ENCODE results near the gene NAA50. TPM values are rescaled to one million over a fixed set of nuclear protein-coding genes. Genes with fewer than 3 reads are reported as not detected.
A peak's percentile ranks its signal among the peaks of the same experiment; 100 is the strongest.

NAA50 gene
- total RNA-seq, 1 donor from 2014 or later = 138 TPM

GRCh38 chr3:113721636-113722035, 24.4 kb downstream of the NAA50 start:
- peak overlapping the region; percentile 70 for H3K27ac Mint-ChIP-seq (ENCODE audit: unreplicated experiment)
- H3K4me3 Mint-ChIP-seq = no peak overlapping the region
- H3K9me3 Mint-ChIP-seq = no peaks in the 10 kb centered on the region
- H3K36me3 Mint-ChIP-seq (ENCODE audit: low read depth) = peaks cover 18% of the 10 kb centered on the region
- H3K27me3 Mint-ChIP-seq (ENCODE audit: low read depth) = no peaks in the 10 kb centered on the region
- peaks cover 12% of the 10 kb centered on the region for H3K4me1 Mint-ChIP-seq
- TF ChIP-seq CTCF (conservative IDR thresholded peaks at IDR 0.05) = no peak
- no peak for DNase-seq (ENCODE audit: low read depth, low spot score)

GRCh38 chr3:113719758-113720157, 26.3 kb downstream of the NAA50 start:
- peaks cover 21% of the 10 kb centered on the region for H3K36me3 Mint-ChIP-seq (ENCODE audit: low read depth)
- H3K4me1 Mint-ChIP-seq = peaks cover 12% of the 10 kb centered on the region
- no peak for TF ChIP-seq CTCF (conservative IDR thresholded peaks at IDR 0.05)
- no peak overlapping the region for H3K27ac Mint-ChIP-seq (ENCODE audit: unreplicated experiment)
- H3K9me3 Mint-ChIP-seq = no peaks in the 10 kb centered on the region
- no peak overlapping the region for H3K4me3 Mint-ChIP-seq
- DNase-seq (ENCODE audit: low read depth, low spot score) = no peak
- H3K27me3 Mint-ChIP-seq (ENCODE audit: low read depth) = no peaks in the 10 kb centered on the region

GRCh38 chr3:113719294-113719693, 26.8 kb downstream of the NAA50 start:
- no peak for DNase-seq (ENCODE audit: low read depth, low spot score)
- no peak for TF ChIP-seq CTCF (conservative IDR thresholded peaks at IDR 0.05)
- Mint-ChIP-seq H3K36me3 (ENCODE audit: low read depth) (peaks cover 19% of the 10 kb centered on the region), H3K4me1 (peaks cover 12% of the 10 kb centered on the region), H3K9me3 (no peaks in the 10 kb centered on the region), H3K4me3 (no peak overlapping the region), H3K27me3 (ENCODE audit: low read depth) (no peaks in the 10 kb centered on the region), H3K27ac (ENCODE audit: unreplicated experiment) (no peak overlapping the region)

GRCh38 chr3:113717818-113718217, 28.2 kb downstream of the NAA50 start:
- Mint-ChIP-seq H3K4me1 (peaks cover 12% of the 10 kb centered on the region), H3K9me3 (no peaks in the 10 kb centered on the region), H3K36me3 (ENCODE audit: low read depth) (peaks cover 19% of the 10 kb centered on the region), H3K27me3 (ENCODE audit: low read depth) (no peaks in the 10 kb centered on the region), H3K27ac (ENCODE audit: unreplicated experiment) (no peak overlapping the region), H3K4me3 (no peak overlapping the region)
- TF ChIP-seq CTCF (conservative IDR thresholded peaks at IDR 0.05) = no peak
- no peak for DNase-seq (ENCODE audit: low read depth, low spot score)

- no peak overlapping the region for H3K4me3 Mint-ChIP-seq
- no peak for DNase-seq (ENCODE audit: low read depth, low spot score)
- H3K36me3 Mint-ChIP-seq (ENCODE audit: low read depth) = peaks cover 19% of the 10 kb centered on the region
- no peak overlapping the region for H3K27ac Mint-ChIP-seq (ENCODE audit: unreplicated experiment)
- TF ChIP-seq CTCF (conservative IDR thresholded peaks at IDR 0.05) = no peak
- H3K9me3 Mint-ChIP-seq = no peaks in the 10 kb centered on the region
- peaks cover 14% of the 10 kb centered on the region for H3K4me1 Mint-ChIP-seq
- H3K27me3 Mint-ChIP-seq (ENCODE audit: low read depth) = no peaks in the 10 kb centered on the region
These were observed 28.7 kb downstream of the NAA50 start for GRCh38 chr3:113717308-113717707.

- H3K4me3 Mint-ChIP-seq = no peak overlapping the region
- no peak for TF ChIP-seq CTCF (conservative IDR thresholded peaks at IDR 0.05)
- no peak overlapping the region for H3K27ac Mint-ChIP-seq (ENCODE audit: unreplicated experiment)
- DNase-seq (ENCODE audit: low read depth, low spot score) = no peak
- H3K4me1 Mint-ChIP-seq = peaks cover 12% of the 10 kb centered on the region
- no peaks in the 10 kb centered on the region for H3K9me3 Mint-ChIP-seq
- H3K36me3 Mint-ChIP-seq (ENCODE audit: low read depth) = peaks cover 11% of the 10 kb centered on the region
- H3K27me3 Mint-ChIP-seq (ENCODE audit: low read depth) = no peaks in the 10 kb centered on the region
These were observed 31.3 kb downstream of the NAA50 start for GRCh38 chr3:113714702-113715101.
